ENCODE data around the gene NTRK3.

NTRK3 gene

DNA sequence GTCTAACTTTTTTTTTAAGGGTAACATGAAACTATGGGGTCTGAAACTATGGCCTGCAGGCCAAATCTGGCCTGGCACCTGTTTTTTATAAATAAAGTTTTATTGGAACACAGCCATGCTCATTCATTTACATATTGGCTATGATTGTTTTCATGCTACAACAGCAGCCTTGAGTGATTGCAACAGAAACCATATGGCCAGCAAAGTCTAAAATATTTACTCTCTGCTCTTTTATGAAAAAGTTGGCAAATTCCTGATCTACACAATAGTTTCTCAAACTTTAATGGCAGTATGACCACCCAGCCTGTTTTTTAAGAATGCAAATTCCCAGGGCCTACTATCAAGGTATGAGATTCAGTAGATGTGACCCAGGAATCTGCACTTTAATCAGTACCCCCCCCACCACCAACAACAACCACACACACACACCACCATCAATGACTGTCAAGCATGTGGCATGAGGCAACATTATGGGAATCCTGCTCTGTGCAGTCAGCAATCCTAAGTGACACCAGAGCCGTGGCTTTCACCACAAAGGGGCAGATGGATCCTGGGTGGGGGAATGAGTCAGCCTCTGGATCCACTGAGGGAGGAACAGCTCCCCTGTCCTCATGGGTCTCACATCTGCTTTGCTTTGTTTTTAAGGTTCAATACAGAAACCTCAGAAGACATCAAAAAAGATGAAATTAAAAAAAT, 142.8 kb downstream of the NTRK3 start:
- no peak for DNase-seq (ENCODE audit: low read depth)
- no peak overlapping the region for H3K4me3 ChIP-seq (ENCODE audit: low read depth, low read length)
- TF ChIP-seq, protein P1, sequence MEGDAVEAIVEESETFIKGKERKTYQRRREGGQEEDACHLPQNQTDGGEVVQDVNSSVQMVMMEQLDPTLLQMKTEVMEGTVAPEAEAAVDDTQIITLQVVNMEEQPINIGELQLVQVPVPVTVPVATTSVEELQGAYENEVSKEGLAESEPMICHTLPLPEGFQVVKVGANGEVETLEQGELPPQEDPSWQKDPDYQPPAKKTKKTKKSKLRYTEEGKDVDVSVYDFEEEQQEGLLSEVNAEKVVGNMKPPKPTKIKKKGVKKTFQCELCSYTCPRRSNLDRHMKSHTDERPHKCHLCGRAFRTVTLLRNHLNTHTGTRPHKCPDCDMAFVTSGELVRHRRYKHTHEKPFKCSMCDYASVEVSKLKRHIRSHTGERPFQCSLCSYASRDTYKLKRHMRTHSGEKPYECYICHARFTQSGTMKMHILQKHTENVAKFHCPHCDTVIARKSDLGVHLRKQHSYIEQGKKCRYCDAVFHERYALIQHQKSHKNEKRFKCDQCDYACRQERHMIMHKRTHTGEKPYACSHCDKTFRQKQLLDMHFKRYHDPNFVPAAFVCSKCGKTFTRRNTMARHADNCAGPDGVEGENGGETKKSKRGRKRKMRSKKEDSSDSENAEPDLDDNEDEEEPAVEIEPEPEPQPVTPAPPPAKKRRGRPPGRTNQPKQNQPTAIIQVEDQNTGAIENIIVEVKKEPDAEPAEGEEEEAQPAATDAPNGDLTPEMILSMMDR (IDR thresholded peaks at IDR 0.05; ENCODE audit: control insufficient read depth, extremely low read depth, insufficient read depth): no peak

GRCh38 chr15:88108991-88109390, 147.5 kb downstream of the NTRK3 start:
- no peak overlapping the region for H3K4me3 ChIP-seq (ENCODE audit: low read depth, low read length)
- TF ChIP-seq, protein P1 (IDR thresholded peaks at IDR 0.05; ENCODE audit: control insufficient read depth, extremely low read depth, insufficient read depth): no peak
- DNase-seq (ENCODE audit: low read depth): no peak

DNA sequence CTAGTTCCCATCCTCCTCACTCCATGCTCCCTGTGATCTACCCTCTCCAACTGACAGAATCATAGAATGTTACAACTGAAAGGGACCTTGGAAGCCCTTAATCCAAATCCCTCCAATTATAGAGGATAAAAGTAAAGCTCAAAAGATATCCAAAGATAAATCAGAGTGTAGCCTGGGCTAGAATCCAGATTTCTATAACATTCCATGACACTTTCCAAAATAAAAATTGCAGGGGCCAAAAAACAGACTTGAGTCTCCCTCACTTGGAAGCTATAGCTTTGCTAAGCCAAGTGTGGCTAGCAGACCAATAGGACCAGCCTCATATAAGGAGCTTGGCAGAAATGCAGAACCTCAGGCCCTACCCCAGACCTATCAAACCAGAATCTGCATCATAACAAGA, 148.1 kb downstream of the NTRK3 start:
- TF ChIP-seq, protein P1 (IDR thresholded peaks at IDR 0.05; ENCODE audit: control insufficient read depth, extremely low read depth, insufficient read depth): no peak
- no peak for DNase-seq (ENCODE audit: low read depth)
- no peak overlapping the region for H3K4me3 ChIP-seq (ENCODE audit: low read depth, low read length)

DNA sequence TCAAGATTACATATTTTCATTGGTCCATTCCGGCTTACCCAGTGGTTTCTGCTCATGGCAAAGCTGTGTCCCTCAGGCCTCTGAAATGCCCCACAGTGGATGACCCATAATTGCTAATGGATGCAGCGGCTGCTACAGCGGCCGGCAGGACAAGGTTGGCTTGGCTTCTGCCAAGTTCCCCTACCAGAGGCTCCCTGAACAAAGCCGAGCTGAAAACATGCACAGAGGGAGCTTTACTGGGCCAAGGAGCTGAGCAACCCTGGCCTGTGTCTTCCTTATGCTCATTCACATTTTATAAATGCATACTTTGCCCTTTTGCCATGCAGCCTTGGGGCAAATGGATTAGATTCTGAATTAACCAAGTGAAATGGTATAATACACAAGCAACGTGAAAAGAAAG, 150.5 kb downstream of the NTRK3 start:
- no peak overlapping the region for H3K4me3 ChIP-seq (ENCODE audit: low read depth, low read length)
- TF ChIP-seq, protein P1 (IDR thresholded peaks at IDR 0.05; ENCODE audit: control insufficient read depth, extremely low read depth, insufficient read depth): no peak
- DNase-seq (ENCODE audit: low read depth): no peak

- TF ChIP-seq, protein P1 (IDR thresholded peaks at IDR 0.05; ENCODE audit: control insufficient read depth, extremely low read depth, insufficient read depth): no peak
- no peak overlapping the region for H3K4me3 ChIP-seq (ENCODE audit: low read depth, low read length)
- DNase-seq (ENCODE audit: low read depth): no peak
Measured at GRCh38 chr15:88104357-88104756, 152.2 kb downstream of the NTRK3 start.

DNA sequence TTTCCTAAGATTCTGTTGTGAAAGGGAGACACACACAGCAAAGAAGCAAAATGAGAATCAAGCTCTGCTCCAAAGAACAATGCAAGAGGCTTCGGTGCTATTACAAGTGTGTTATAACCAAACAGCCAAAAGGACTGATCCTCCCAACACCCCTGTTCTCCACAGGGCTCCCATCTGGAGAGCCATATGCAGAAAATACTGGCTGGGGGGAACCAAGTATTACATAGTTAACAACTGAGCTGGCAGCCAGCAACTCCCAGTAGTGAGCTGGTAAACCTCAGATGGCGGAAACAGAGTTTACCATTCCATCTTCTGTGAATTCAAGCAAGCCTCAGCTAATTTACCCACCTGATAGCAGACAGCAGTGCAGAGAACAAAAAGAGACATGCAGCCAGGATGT, 156.4 kb downstream of the NTRK3 start:
- no peak overlapping the region for H3K4me3 ChIP-seq (ENCODE audit: low read depth, low read length)
- TF ChIP-seq, protein P1 (IDR thresholded peaks at IDR 0.05; ENCODE audit: control insufficient read depth, extremely low read depth, insufficient read depth): no peak
- DNase-seq (ENCODE audit: low read depth): no peak

DNA sequence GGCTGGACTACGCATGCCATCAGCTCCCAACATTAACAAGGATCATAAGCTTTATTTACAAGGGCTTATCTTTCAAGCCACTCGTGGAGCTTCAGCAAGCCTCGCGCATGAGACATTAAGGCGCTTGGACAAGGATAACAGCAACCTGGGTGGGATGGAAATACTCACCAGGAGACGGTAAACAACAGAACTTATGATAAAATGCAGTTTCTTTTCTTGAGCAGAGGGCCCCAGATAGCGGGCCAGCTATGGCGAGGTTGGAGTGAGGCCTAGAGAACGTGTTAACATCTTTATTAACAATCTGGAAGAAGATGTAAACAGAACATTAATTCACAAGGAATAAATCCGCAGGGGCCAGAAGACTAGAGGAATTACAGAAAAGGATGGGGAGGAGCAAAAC, 158.2 kb downstream of the NTRK3 start:
- DNase-seq (ENCODE audit: low read depth): no peak
- TF ChIP-seq, protein P1 (IDR thresholded peaks at IDR 0.05; ENCODE audit: control insufficient read depth, extremely low read depth, insufficient read depth): no peak
- H3K4me3 ChIP-seq (ENCODE audit: low read depth, low read length): no peak overlapping the region
